ENCODE results near the gene FAP.

FAP gene

DNA sequence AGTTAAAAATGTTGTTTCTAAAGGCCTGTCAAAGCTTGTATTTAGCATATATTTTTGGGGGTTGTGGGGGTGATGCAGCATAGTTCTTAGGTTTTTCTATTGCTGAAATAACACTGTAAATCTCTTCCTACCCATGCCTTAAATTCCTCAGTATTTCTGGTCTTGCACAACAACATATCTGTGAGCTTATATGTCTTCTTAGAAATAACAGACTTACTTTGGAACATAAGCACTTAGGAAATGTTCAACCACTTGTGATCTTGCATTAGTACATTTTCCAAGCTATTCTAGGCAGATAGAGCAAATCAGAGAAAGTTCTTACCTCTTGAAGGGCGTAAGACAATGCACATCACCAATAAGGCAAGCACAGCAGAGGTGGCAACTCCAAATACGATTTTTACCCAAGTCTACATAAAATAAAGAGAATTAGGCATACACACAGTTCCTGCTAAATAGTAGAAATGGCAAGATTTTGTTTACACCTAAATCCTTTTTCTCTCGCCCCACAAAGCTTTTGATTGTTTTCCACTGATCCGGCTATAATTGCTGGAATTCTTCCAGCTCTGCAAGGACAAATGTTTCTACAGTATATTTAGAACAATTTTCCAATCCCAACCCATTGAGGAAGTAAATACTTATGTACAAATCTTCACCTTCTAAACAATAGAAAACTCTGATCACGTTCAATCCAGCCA lies 512 bp downstream of the FAP start:
- no peak for DNase-seq (ENCODE audit: low read depth in 2 of 2)

- DNase-seq (ENCODE audit: low read depth in 2 of 2) = no peak
Measured at GRCh38 chr2:162241571-162241970, 1.7 kb downstream of the FAP start.

DNA sequence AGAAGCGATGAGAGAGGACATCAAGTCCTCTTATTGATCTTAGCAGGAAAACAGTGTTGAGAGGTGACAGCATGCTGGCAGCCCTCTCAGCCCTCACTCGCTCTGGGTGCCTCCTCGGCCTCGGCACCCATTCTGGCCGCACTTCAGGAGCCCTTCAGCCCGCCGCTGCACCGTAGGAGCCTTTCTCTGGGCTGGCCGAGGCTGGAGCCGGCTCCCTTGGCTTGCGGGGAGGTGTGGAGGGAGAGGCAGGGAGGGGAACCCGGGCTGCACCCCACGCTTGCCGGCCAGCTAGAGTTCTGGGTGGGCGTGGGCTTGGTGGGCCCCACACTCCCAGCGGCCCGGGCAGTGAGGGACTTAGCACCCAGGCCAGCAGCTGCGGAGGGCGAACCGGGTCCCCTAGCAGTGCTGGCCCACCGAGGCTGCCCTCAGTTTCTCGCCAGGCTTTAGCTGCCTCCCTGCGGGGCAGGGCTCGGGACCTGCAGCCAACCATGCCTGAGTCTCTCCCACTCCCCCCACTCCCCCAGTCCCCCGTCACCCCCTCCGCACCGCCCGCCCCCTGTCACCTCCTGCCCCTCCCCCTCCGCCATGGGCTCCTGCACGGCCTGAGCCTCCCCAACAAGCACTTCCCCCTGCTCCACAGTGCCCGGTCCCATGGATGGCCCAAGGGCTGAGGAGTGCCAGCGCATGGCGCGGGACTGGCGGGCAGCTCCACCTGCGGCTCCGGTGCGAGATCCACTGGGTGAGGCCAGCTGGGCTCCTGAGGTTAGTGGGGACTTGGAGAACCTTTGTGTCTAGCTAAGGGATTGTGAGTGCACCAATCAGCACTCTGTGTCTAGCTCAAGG lies 8.4 kb downstream of the FAP start:
- DNase-seq (ENCODE audit: low read depth in 2 of 2) = no peak

- DNase-seq (ENCODE audit: low read depth in 2 of 2) = no peak
Measured at GRCh38 chr2:162233197-162233596, 10.0 kb downstream of the FAP start.

DNA sequence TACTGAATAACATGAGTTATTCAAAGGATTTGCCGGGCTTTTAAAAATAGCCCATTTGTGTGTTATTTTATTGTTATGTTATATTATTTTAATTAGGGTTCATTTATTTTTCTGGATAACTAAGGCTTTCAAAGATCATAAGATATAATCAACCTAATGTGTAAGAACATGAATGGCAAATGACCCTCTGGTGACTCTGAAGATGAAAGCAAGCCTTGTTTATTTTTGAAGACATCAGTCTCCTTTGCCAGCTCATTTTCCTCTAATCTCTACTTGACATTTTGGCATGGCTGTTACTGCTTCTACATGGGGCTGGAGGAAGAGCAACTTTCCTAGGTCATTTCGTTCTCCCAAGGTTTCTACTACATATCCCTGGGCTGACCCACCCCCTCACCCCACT lies 10.6 kb downstream of the FAP start:
- no peak for DNase-seq (ENCODE audit: low read depth in 2 of 2)

DNA sequence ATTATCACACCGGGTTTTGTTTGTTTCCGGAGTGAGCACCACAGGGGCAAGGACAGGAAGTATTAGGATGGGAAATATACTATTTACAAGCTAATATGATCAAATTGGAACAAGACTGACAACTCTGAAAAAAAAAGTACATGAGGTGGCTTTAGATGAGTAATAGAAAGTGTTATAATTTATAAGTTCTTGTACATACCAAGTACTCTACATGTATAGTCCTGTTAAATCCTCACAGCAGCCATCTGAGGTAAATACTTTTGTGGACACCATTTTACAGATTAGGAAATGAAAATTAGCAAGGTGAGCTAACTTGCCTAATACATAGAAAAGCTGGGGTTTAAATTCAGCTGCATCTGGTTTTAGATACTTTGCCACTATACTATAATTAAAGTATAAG lies 11.2 kb downstream of the FAP start:
- no peak for DNase-seq (ENCODE audit: low read depth in 2 of 2)

DNA sequence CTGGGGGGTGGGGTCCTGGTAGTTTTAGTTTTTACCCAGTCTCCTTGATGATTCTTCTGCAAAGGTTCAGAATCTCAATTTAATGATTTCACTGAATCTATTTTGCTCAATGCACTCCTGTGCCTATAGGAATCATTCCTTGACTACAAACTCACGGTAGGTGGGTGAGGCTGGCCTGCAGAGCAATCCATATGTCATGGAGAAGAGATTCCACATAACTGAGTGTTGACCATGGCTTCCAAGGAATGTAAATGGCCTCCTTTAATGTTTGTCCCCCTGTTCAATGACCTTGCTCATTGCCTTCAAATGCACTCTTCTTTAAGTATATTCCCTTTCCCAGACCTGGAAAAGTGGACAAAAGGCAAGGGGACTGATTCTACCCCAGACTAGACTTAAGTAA lies 12.5 kb downstream of the FAP start:
- DNase-seq (ENCODE audit: low read depth in 2 of 2) = no peak

DNA sequence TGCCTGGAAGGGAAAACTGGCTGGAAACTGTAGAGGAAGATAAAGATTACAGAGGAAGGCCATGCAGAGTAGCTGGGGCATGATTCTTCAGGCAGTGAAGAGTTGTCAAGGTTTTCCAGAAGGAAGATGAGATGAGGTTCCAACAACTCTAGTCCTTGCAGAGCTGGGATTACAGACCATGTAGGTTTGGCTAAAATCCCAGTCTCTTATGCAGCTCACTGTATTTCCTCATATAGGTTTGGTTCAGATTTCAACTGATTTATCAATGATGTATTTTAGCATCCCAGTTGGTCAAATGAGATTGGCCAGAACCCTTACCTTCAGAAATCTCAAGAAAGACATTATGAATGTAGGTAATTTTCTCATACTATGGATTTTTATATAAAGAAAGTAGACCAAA lies 16.4 kb downstream of the FAP start:
- DNase-seq (ENCODE audit: low read depth in 2 of 2) = no peak

DNA sequence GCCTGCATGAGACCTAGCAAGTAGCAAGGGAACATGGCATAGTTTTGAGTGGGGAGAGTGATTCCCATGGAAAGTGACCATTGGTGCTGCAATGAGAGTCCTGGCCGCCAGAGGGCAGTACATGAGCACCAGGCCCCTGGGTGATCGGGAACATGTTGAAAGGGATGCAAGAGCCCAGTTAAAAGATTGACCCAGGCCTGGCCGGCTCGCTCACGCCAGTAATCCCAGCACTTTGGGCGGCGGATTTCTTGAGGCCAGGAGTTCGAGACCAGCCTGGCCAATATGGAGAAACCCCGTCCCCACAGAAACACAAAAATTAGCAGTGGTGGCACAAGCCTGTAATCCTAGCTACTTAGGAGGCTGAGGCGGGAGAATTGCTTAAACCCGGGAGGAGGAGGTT lies 22.2 kb downstream of the FAP start:
- peak; percentile 36 to 46 for DNase-seq (ENCODE audit: low read depth in 2 of 2)

DNA sequence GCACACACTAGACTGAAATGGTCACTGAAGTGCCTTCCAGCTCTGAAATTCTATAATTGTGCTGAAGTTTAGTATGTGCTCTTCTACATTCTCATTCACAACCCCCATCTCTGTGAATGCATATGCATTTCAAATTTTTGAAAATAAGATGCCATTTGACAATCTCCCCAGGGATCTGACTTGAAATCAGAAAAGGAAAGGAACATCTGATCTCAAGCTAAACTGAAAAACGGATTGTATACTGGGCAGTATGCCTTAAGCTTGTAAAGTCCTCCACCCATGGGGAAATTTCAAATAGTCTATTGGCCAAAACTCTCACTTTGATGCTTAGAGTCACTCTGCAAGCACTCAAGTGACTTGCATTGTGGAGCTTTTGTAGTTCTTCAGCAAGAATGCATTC lies 22.9 kb downstream of the FAP start:
- DNase-seq (ENCODE audit: low read depth in 2 of 2) = no peak

DNA sequence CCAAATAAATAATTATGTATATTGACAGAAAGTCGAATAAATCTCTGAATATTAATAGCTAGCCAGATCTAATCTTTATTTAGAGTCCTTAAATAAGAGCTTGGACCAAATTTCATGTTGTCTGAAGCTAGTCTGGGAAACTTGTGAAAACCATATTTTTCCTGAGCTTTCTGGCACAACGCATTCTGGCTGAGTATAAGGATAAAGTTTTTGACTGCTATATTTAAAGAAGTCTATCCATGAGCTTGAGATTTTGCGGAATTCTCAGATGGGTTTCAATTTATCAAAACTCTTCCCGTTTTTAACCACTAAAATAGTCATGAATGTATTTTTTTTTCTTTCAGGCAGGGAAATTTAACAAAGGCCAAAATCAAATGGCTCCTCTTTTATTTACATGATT lies 23.8 kb downstream of the FAP start:
- DNase-seq (ENCODE audit: low read depth in 2 of 2) = no peak

DNA sequence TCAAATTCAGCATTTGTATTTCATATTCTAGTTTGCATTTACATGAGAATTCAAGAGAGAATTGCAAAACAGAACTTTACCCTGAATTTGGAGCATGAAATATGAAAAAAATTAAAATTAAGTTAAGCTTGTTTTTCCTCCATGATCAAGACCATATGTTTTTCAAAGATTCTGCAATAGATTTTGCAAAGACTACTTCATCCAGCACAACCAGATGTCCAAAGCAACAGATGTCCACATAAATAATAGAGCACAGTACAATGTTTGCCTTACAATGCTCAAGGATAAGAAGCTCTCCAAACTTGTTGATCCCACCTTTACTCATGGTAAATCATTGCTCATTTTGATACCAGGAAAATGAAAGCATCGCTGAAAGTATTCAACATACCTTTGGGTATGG lies 25.6 kb downstream of the FAP start:
- no peak for DNase-seq (ENCODE audit: low read depth in 2 of 2)

GRCh38 chr2:162215162-162215561 lies 28.1 kb downstream of the FAP start:
- DNase-seq (ENCODE audit: low read depth in 2 of 2) = no peak

- DNase-seq (ENCODE audit: low read depth in 2 of 2) = no peak
Measured at GRCh38 chr2:162212366-162212765, 30.9 kb downstream of the FAP start.

DNA sequence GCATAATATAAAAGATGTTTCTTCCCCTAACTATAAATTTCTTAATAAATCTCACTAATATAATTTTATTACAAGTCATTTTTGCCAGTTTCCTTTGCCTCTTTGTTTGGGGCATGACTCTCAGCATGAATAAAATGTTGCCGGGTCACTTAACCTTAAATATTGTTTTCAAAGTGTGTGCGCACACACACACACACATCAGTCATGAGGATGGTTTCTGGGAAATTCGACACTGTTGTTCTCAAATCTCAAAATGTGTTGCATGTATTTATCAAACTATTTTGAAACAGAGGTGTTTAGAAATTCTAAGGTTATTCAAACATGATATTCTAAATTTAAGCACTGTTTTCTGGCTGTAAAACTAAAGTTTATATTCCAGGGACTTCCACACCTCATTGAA lies 31.5 kb downstream of the FAP start:
- no peak for DNase-seq (ENCODE audit: low read depth in 2 of 2)

- no peak for DNase-seq (ENCODE audit: low read depth in 2 of 2)
Measured at GRCh38 chr2:162210385-162210784, 32.9 kb downstream of the FAP start.

GRCh38 chr2:162202203-162202602 lies 41.0 kb downstream of the FAP start:
- no peak for DNase-seq (ENCODE audit: low read depth in 2 of 2)

GRCh38 chr2:162200636-162201035 lies 42.6 kb downstream of the FAP start:
- no peak for DNase-seq (ENCODE audit: low read depth in 2 of 2)

- DNase-seq (ENCODE audit: low read depth in 2 of 2) = no peak
Measured at GRCh38 chr2:162199913-162200312, 43.3 kb downstream of the FAP start.

GRCh38 chr2:162198239-162198638 lies 45.0 kb downstream of the FAP start:
- no peak for DNase-seq (ENCODE audit: low read depth in 2 of 2)

GRCh38 chr2:162197069-162197825 lies 46.0 kb downstream of the FAP start:
- no peak for DNase-seq (ENCODE audit: low read depth in 2 of 2)

DNA sequence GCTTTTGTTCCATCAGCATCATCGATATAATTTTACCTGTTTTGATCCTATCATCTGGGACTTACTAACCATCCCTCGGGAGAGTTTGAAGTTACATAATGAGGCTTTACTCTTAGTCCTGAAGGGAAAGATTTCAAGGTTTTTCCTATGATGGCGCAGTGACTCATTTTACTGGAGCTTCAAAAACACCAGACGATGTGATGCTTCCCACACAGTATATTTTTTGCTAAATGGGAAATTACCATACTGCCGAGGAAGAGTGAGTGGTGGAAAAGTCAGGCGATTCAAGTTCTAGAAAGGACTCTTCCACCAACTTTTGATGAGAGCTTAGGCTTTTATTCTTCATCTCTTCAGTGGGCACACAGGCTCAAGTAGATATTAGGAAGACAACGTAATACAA lies 46.6 kb downstream of the FAP start:
- no peak for DNase-seq (ENCODE audit: low read depth in 2 of 2)

GRCh38 chr2:162188451-162188850 lies 54.8 kb downstream of the FAP start:
- no peak for DNase-seq (ENCODE audit: low read depth in 2 of 2)

Data from activated CD4-positive, alpha-beta T cell treated with anti-CD3 and anti-CD28 coated beads for 24 hours (primary cell).